SHP77 (cell line): ENCODE data around the gene WWOX.
A peak's percentile ranks its signal among the peaks of the same experiment; 100 is the strongest.
"Not testable (repeated sequence)": the region's sequence is repeated elsewhere in the genome, so short reads cannot be mapped to it uniquely, and the experiment has no call there.

Source experiments
- DNase-seq, 2 experiments: peaks; one replicate each; lab custom pipeline; 2025; lab: John Stamatoyannopoulos, UW

Gene WWOX

GRCh38 chr16:79019431-79019830, 920.0 kb downstream of the WWOX start:
- no peak for DNase-seq

- DNase-seq = no peak
These were observed 922.7 kb downstream of the WWOX start for GRCh38 chr16:79021991-79022630.

GRCh38 chr16:79026117-79026516, 926.7 kb downstream of the WWOX start:
- no peak for DNase-seq

- DNase-seq = no peak
These were observed 937.1 kb downstream of the WWOX start for GRCh38 chr16:79036541-79036940.

DNA sequence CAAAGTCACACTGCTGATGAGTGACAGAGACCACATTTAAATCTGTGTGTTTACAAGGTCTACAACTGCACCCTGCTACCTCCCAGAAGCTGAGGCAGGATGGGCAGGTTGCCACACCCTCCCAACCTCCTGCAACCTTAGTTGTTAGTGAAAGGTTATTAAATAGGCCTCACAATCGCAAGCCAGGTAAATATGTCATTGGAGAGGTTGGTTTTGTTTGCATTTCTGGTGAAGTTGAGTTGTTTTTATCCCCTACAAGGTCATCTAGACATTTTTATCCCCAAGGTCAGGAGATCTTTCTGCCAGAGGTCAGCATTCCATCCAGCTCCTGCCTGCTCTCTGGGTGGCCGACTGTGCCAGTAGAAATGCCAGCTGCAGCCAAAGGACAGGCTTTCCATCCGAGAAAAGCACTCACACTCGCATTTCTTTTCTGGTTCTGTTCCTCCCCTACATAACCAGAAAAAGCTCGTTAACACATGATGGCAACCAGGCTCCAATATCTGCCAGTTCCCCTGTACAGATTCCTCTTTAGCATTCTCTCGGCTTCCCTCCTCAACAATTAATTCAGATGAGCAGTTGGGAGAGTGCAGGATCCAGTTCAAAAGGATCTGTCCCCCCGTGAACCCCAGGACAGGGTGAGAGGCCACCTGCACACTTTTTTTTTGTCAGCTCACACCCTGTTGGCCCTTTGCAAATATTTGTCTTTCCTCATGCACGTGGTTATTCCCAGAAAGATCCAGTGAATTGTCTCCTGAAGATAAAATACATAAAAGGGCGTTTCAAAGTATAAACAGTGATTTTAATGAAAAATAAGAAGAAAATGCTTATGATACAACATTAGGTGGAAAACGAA, 938.3 kb downstream of the WWOX start:
- peak in 1 of 2 experiments; percentile 18 for DNase-seq

- no peak for DNase-seq
These were observed 941.8 kb downstream of the WWOX start for GRCh38 chr16:79041206-79041605.

GRCh38 chr16:79042141-79042540, 942.7 kb downstream of the WWOX start:
- DNase-seq = no peak

GRCh38 chr16:79042886-79043285, 943.4 kb downstream of the WWOX start:
- DNase-seq = no peak

DNA sequence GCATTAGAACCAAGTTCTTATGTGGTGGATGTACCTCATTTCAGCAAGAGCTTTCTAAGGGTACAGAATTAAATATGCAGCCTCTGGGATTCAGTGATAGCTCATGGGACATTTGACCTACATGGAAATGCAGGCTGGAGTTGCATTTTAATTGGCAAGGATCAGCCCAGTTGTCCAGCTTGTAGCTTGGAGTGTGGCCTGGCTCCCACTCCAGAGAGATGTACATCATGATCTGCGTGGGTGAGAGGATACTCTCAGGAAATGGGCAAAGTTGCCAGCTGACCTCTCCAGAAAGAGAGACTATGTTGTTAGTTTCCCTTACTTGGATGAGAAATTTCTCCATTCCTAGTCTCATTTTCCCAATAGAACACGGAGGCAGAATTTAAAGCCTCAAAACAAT, 945.7 kb downstream of the WWOX start:
- no peak for DNase-seq

- DNase-seq = no peak
These were observed 947.9 kb downstream of the WWOX start for GRCh38 chr16:79047337-79047736.

- DNase-seq = no peak
These were observed 949.6 kb downstream of the WWOX start for GRCh38 chr16:79049040-79049439.

DNA sequence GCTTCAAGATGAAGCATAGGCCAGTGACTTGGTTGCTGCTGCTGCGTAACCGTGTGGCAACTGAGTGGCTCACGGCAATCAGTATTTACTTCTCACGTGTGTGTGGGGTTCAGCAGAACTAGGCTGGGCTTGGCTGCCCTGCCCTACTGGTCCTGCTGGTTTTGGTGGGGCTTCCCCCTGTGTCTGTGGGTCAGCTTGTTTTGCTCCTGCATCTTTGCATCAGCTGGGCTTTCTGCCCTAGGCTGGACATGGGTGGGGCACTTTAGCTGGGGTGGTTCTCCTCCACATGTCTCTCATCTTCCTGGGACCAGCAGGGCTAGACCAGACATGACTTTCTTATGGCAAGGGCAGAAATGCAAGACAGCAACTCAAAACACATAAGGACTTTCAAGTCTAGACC, 950.6 kb downstream of the WWOX start:
- no peak for DNase-seq

- DNase-seq = no peak
These were observed 951.9 kb downstream of the WWOX start for GRCh38 chr16:79051313-79051712.

GRCh38 chr16:79052198-79052597, 952.7 kb downstream of the WWOX start:
- not testable (repeated sequence) for DNase-seq

DNA sequence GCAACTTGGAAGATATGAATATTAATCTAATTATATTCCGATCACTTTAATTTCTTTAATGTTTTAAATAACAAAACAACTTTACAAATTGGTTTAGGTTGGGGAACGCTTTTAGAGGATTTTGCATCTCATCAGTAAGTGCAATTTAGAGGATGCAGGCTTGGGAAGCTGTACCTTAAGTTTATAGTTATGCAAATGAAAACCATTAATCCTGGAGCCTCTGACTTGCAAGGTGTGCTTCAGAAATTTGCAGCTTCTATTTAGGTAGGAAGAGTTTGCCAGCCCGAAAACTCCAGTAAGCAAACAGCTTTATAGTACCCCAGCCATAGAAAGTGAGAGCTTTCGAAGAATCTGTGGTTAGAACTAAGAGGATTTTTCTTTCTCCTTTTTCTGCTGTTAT, 954.1 kb downstream of the WWOX start:
- no peak for DNase-seq

- DNase-seq = no peak
These were observed 954.9 kb downstream of the WWOX start for GRCh38 chr16:79054211-79054984.

DNA sequence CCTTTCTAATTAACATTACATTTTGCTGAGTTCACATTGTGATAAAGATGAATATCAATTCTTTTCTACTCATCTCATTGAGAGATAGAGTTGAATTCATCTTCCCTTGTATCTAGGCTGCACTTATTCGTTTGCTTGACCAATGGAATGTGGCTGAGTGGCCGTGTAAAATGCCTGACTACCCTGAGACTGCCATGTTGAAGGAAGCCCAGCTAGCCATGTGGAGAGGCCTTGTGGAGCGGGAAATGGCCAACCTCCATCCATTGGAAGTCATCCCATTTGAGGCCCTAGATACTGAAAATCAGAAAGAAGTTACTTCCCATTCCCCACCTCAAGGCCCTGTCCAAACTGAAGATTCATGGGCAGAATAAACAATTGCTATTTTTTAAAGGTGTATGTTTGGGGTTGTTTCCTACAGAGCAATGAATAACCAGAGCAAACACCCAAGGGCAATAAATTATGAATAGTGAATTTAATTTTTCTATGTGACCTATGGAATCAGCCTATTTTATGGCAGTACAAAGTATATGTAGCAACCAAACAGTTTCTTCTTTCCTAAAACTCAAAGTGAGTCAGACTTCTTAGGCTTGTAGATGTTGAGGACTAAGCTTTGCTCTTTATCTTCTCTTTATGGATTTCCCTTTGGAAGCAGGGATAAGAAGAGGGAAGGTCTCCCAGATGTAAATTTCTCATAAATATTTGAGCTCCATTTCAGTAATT, 956.0 kb downstream of the WWOX start:
- no peak for DNase-seq

DNA sequence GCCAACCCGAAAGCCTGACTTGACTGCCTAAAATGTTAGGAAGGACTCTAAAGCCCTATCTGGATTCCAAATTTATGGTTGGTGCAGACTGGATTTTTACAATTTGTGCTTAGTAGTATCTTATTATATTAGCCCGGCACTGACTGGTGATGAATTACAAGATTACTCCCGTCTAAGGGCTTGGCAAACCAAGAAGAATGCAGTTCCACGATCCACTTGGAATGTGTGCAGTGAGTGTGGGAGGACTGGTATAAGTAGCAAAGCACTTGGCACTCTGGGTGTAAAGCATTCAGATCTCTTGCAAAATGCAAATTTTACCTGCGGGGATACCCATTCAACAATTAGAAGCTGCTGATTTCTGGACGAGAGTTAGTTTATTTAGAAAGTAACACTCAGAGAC, 961.7 kb downstream of the WWOX start:
- no peak for DNase-seq

- DNase-seq = no peak
These were observed 962.9 kb downstream of the WWOX start for GRCh38 chr16:79062336-79062735.

DNA sequence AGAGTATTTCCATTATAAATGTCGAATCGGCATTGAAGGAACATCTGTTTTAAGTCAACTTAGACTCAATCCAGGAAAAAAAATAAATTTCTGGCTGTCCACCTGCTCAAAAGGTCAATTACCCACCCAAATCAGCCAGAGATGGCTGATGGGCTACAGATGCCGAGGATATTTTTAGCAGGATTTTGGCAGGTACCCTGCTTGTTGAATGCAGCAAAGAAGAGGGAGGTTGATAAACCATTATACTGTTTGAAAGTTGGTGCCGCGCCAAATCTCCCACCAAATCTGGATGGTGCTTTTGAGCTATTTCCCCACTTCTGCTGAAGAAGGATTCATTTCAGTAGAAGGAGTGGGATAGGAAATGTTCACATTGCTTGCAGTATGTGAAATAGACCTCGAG, 963.4 kb downstream of the WWOX start:
- DNase-seq = no peak

DNA sequence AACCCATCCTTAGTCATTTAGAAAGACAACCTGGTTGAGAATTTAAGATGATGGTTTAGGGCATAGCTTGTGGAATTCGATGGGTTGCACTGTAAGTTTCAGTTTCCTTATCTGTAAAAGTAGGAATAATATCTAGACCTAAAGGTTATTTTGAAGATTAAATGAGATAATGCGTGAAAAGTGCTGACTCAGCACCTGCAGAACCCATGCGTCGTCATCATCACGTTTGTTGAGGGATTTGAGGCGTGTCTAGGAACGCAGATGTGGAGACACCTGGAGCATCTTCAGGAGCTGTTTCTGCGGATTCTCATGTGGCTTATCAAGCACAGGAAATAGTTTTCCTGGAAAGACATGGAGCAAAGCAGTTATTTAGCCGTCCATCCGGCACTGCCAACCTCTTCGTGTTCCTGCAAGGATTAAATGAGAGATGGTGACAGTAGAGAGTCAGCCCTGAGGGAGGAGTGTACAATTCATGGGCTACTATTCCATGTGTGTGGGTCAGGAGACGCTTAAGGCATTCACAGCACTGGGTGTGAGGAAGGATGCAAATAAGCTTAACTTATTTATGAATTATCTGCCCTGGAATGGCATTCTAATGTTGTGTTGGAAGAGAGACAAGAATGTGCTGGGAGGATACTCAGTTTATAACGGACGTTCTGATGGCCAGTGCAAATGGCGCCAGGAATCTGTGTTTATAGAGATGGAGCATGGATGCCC, 965.0 kb downstream of the WWOX start:
- DNase-seq = no peak
